HG03196 (cell line): Measurements from ENCODE around the gene POLR2L.

Experiments
- ATAC-seq: cut with Tn5 transposase; IDR thresholded peaks from one replicate; pipeline ENCODE4 v1.9.1; 2021; ENCODE audit not compliant: unreplicated experiment

Gene POLR2L

DNA sequence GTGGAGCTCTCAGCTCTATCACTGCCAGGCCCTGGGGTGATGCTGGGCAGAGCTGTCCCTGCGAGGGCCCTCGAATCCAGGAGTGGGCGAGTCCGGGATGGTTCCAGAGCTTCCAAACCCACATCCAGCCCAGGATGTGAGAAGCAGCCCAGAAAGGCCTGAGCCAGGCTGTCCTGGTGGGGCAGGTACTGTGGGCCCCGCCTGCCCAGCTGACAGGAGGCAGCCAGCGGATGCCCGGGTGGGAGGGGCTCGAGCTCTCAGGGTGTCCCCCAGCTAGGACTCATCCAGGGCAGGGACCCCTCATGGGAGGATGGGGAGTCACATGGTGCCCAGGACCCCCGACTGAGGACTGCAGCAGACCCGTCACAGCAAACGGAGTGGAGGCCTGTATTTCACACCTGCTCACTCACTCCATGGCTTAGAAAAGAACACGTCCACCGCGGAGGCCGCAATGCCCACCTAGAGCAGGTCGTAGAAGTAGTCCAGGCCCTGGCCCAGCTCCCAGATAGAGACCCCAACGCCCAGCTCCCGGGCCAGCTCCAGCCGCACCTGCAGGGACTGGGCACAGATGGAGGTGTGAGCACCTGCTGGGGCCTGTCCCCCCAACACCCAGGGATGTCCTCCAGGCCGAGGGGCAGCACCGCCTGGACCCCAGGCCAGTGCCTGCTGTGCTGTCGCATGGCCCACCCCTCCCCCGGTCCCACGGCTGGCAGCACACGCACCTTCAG, 27.2 kb upstream of the POLR2L start:
- ATAC-seq, result no peak

DNA sequence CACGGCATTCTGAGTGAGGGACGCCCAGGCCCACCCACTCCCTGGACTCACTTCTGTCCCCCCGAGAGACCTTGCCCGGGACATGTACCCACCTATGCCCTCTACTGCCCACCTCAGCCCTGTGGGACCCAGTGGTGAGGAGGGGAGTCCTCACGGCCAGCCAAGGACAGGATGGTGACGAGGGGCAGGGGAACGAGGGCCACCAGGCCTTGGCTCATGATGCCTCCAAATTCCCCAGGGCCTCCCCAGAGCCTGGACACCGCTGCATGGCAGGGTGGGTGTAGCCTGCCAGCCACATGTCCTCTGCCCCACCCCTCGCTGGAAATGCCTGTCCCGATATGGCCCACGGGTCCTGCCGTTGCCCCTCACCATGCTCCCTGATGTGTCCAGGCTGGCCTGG, 26.5 kb upstream of the POLR2L start:
- no peak for ATAC-seq

DNA sequence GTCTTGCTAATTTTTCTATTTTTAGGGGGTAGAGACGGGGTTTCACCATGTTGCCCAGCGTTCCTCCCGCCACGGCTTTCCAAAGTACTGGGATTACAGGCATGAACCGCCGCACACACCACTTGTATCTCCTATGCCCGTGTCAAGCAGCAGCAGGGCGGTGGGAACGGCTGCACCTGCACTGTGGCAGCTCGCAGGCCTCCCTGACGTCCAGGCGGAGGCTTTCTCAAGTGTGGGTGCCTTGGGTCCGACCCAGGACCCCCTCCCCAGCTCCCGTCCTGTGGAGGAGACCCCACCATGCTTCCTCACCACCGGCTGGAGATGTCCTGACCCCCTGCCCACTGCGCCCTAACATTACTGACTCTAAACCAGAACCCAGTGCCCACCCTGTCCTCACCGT, 26.1 kb upstream of the POLR2L start:
- no peak for ATAC-seq

DNA sequence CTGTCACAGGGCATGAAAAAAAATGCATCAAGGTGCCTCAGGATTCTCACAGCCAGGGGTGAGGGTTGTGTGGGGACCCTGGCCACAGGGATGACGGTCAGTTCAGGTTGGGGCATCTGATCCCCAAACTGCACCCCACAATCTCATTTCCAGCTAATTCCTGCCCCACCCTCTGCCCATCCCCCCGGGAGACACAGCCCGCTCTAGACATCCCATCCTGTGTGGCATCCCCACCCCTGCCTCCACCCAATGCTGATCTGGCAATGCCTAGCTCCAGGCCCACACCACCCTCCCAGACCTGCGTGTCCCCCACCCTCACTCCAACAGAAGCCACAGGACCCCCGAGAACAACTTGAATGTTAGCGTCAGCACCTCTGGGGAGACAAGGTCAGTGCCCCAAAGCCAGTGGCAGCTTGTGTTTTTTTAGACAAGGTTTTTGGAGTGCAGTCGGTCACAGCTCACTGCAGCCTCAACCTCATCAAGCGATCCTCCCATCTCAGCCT, 25.6 kb upstream of the POLR2L start:
- no peak for ATAC-seq

- ATAC-seq, result no peak
These were observed 24.2 kb upstream of the POLR2L start for GRCh38 chr11:866481-866880.

GRCh38 chr11:865462-866430, 23.4 kb upstream of the POLR2L start:
- no peak for ATAC-seq

- ATAC-seq, result no peak
These were observed 22.6 kb upstream of the POLR2L start for GRCh38 chr11:864898-865297.

GRCh38 chr11:863910-864827, 21.8 kb upstream of the POLR2L start:
- ATAC-seq, result no peak

GRCh38 chr11:863023-863909, 20.9 kb upstream of the POLR2L start:
- no peak for ATAC-seq

DNA sequence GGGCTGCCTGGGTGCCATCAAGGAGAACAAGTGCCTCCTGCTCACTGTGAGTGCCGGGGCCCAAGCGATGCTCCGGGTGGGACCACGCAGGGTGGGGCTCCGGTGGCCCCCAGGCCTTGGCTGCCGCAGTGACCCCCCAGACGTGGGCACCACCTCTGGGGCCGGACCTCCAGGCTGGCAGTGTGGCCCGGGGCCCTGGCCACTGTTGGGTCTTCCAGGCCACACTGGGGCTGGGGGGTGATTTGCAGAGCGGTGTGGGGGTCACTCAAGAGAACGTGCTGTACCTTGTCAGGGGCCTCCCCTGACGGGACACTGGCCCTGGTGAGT, 20.3 kb upstream of the POLR2L start:
- no peak for ATAC-seq

- ATAC-seq, result no peak
These were observed 19.8 kb upstream of the POLR2L start for GRCh38 chr11:862081-862661.

DNA sequence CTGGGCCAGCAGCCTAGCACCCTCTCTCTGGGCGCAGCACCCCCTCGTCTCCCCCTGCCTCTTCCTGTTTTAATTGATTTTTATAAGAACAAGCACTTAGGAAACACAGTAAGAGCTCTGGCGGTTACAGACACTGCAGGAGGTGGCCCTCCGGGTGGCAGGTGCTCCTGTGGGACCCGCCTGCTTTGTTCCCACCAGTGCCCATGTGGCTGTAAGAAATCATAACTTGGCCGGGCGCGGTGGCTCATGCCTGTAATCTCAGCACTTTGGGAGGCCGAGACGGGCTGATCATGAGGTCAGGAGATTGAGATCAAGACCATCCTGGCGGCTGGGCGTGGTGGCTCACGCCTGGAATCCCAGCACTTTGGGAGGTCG, 18.8 kb upstream of the POLR2L start:
- no peak for ATAC-seq

DNA sequence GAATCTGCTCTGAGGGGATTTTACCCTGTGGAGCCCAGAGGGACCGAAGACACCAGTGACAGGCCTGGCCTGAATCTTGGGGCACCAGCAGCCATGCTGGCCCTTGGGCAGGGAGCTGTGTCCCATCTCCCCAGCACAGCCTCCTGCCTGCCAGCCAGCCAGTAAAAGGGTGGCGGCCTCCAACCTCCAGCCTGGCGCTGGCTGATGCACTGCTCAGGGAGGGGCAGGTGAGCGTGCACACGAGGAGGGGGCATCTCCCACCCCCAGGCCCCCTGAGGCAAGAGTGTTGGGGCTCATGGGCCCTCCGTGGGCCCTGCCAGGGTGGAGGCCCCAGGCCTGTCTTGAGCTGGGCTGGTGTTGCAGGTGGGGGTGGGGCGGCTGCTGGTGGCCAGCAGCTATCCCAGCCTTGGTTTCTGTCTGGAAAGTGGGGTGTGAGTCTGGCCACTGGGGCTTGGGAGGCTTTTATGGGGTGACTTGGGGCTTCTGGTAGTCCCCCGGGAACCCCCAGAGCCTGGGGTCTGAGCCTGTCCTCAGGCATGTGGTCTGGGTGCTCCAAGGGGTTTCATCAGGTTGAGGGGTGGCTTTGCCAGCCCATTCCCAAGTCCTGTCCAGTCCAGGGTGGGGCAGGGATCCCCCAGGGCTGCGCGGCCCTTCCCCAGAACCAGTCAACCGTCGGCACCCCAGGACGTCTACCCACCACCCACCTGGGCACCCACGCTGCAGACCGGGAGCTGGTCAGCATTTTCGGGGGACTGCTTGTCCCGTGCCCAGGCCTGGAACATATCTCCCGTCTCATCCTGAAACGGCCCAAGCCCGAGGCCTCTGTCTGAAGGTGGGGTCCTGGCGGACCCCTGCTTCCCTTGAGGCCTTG, 18.1 kb upstream of the POLR2L start:
- ATAC-seq, result no peak

DNA sequence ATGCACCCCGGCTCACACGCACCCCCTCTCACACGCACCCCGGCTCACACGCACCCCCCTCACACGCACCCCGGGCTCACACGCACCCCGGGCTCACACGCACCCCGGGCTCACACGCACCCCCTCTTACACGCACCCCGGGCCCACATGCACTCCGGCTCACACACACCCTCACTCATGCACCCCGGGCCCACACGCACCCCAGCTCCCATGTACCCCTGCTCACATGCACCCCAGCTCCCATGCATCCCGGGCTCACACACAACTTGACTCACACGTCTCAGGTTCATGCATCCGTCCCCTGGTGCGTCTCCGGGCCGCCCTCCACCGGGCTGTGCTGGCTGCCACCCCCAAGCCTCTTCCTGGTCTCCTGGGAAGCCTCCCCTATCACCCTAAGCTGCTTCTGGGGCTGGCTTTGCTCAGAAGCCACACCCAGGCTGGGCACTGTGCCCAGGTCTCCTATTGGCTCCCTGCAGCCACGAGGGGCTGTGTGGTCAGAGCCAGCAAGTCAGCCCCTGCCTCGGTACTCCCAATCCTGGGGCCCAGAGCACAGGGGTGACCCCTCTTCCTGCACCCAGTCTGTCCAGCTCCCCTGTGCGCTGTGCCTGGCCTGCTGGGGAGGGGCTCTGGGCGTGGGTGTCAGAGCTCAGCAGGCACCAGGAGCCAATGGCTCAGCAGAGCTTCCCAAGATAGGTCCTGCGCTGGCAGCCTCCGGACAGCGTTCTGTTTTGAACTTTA, 17.2 kb upstream of the POLR2L start:
- no peak for ATAC-seq

GRCh38 chr11:858762-859339, 16.5 kb upstream of the POLR2L start:
- no peak for ATAC-seq

- no peak for ATAC-seq
These were observed 15.9 kb upstream of the POLR2L start for GRCh38 chr11:858053-858761.

DNA sequence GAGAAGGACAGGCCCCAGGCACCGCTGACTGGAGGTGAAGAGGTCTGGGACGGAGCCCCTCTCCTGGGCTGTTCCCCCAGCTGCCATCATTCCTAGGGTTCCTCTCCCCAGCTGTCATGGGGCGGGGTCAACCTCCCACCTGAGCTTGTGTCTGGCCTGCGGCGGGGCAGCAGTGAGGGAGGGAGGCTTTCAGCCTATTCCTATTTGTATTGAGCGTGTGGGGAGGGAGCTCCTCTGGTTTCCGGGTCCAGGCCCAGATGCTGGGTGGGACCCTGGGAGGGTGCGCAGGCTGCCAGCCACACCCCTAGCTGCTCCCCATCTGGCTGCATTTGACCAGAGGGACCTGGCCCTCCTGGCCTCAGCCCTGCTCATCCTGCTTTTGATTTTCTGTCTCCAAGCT, 14.1 kb upstream of the POLR2L start:
- ATAC-seq, result no peak
